ENCODE data around the gene ALLC.

Gene ALLC

DNA sequence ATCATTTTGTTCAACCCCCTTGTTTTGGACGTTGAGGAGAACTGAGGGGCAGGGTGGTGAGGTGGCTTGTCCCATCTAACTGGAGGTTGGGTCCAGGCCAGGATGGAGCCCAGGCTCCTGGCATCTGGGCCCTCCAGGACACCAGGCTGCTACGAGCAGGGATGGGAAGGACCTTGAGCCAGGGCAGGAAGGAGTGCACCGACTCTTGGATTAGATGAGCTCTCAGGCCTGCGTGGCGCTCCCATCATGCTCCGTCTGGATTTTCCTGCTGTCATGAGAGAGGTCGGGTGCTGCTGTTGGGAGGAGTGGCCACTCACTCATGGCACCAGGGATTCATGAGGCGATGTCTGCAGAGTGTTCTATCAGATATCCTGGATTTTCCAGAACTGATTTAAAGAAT lies 18.3 kb upstream of the ALLC start:
- DNase-seq (ENCODE audit: low spot score), result no peak

DNA sequence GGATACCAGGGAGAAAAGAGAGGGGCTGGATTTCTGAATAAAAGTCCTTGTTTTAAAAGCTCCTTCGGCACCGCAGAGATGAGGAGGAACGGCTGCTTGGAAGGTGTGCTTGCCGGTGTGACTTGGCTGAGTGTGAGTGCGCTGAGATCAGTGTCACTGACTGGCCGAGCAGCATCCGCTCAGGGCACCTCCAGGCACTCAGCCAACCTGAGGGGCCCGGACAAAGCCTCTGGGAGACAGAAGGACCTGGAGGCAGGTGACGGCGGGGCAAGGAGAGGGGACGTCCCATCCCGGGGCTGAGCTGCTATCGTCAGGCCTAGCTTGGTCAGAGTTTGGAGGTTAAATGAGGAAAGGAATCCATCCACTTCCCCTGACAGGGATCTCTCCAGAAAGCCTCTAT lies 16.8 kb upstream of the ALLC start:
- DNase-seq (ENCODE audit: low spot score), result no peak

DNA sequence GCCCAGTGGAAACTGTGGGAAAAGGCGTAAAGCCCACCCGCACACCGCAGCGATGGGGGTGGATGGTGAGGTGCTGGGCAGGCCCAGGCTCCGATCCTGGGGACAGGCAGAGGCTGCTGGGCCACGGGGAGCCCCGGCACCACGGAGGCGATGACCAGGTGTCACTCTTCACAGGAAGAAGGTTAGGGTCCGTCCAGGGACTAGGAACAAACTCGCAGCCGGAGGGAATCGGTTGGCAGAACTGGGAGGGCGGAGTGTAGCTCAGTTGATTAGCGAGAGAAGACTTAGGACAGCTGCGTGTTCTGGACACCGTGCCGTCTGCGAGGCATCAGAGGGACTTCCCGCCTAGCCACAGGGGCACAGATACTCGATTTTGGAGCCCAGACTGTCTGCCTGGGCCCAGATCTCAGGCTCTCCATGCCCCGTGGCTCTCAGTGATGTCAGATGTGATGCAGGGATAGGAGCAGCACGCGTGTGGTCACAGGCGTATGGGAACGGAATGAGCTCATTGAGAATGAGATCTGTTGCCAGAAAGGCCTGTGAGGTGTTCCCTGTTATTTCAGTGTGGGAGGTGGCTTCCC lies 16.1 kb upstream of the ALLC start:
- no peak for DNase-seq (ENCODE audit: low spot score)

DNA sequence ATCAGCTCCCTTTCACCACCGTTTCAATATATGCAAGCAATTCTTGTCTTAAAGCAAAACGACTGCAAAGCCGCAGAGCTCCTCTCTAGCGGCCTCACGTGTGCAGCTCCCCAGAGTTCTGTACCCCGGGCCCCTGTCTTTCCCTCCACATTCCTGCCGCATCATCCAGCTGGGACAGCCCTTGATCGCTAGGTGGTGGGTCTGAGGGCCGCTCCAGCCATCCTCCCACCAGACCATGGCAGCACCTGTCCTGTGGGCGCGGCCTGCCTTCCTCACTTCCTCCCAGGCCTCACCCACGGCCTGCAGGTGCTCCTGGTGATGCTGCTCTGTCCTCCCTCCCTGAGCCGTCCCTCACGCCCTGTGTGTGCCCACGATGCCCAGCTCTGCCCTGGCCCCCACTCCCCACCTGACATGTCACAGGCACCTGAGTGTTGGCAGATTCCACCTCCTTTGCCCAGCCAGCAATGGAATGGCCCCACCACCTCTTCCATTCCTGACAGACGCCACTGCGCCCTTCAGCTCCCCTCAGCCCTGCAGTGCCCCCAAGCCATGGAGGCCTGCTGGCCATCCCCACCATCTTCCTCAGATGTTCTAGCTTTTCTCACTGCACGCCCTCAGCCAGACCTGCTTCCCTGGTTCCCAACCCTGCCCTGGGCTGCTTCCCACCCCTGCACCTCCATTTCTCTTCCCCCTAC lies 15.3 kb upstream of the ALLC start:
- DNase-seq (ENCODE audit: low spot score), result no peak

DNA sequence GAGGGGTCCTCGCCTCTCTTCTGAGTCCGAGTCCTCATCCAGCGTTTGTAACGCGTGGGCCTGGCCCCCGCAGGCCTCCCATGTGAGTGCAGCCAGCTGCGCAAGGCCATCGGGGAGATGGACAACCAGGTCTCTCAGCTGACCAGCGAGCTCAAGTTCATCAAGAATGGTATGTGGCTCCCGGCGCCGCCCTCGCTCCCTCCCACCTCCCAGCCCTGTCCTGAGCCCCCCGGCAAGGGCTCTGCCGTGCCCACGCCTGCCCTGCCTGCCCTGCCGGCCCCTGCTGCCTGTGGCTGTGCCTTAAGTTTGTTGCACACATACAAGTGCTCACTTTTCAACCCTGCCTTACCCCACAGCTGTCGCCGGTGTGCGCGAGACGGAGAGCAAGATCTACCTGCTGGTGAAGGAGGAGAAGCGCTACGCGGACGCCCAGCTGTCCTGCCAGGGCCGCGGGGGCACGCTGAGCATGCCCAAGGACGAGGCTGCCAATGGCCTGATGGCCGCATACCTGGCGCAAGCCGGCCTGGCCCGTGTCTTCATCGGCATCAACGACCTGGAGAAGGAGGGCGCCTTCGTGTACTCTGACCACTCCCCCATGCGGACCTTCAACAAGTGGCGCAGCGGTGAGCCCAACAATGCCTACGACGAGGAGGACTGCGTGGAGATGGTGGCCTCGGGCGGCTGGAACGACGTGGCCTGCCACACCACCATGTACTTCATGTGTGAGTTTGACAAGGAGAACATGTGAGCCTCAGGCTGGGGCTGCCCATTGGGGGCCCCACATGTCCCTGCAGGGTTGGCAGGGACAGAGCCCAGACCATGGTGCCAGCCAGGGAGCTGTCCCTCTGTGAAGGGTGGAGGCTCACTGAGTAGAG lies 14.4 kb upstream of the ALLC start:
- DNase-seq (ENCODE audit: low spot score), result no peak

DNA sequence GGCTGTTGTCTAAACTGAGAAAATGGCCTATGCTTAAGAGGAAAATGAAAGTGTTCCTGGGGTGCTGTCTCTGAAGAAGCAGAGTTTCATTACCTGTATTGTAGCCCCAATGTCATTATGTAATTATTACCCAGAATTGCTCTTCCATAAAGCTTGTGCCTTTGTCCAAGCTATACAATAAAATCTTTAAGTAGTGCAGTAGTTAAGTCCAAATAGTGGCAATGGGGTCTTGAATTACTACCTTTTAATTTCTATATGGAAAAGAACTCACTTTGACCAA lies 13.8 kb upstream of the ALLC start:
- DNase-seq (ENCODE audit: low spot score), result no peak

DNA sequence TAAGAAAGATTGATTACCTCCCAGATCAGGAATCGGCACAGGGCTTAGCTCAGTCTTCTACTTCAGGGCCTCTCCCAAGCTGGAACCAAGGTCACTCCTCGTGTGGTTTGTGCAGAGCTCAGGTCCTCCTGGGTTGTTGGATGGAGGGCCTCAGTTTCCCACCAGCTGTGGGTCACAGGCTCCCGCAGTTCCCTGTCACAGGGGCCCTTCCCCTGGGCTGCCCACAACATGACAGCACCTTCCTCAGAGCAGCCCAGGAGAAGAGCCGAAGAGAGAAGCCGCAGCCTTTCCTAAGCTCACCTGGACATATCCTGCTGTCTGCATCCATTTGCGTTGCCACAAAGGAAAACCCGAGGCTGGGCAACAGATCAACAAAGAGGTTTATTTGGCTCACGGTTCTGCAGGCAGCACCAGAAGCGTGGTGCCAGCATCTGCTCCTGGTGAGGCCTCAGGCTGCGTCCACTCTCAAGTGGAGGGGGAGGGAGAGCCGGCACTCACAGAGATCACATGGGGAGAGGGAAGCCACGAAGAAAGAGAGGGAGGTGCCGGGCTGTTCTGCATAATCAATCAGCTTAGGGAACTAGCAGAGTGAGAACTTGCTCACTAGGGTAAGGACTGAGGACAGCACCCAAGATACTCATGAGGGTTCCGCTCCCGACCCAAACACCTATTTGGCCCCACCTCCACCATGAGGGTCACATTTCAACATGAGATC lies 13.0 kb upstream of the ALLC start:
- DNase-seq (ENCODE audit: low spot score), result no peak

DNA sequence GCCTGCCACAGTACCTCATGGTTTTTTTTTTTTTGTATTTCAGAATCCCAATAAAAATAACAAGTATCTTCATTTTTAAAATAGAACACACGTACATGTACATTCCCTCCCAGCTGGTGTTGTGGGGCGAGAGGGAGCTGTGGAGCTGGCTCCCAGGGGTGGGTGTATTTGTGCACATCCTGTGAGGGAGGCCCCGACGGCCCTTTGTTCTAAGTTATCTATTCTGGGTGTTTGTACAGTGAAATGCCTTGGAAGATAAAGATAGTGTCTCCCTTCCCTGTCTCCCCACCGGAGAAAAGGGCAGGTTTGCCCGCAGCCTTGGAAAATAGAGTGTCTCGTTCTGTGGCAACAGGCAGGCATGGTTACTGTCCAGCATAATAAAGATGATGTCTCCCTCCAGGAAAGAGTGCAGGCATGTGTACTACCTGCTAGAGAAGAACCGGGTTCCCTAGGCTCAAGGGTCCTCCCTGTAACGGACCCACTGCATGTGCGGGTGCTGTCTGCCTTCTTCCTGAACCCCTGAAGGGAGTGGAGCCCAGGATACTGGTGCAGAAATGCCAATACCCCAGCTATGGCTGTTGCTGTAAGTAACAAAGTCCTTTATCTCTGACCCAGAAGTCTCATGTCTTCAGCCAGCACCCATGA lies 12.1 kb upstream of the ALLC start:
- no peak for DNase-seq (ENCODE audit: low spot score)

DNA sequence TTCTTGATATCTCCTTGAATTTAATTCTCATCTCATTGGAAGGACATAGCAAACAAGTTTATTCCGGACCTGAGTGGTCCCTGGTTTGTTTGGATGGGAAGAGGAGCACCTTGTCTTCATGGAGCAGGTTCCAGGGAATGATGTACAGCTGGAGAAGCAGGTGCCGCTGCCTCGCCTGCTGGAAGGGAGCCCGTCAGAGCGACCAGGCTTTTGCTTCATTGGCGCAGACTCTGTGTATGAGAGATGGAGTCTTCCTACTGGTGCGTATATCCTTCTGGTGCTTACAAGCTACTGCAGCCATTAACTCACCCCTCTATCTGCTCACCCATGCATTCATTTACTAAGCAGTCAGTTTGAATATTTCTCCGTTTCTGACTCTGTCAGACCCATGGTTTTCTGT lies 11.6 kb upstream of the ALLC start:
- DNase-seq (ENCODE audit: low spot score), result no peak

DNA sequence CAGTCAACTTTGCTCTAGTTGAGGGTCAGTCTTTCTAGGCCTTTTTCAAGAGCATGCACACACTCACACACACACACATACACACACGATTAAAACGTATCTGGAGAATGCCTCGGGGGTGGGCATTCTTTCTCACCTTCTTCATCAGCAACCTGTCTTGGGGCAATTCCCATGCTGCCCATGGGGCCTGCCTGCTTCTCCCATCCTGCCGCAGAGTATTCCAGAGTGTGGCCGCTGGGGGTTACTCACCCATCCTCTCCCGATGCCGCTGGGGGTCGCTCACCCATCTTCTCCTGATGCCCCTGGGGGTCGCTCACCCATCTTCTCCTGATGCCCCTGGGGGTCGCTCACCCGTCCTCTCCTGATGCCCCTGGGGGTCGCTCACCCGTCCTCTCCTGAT lies 10.8 kb upstream of the ALLC start:
- DNase-seq (ENCODE audit: low spot score), result no peak

DNA sequence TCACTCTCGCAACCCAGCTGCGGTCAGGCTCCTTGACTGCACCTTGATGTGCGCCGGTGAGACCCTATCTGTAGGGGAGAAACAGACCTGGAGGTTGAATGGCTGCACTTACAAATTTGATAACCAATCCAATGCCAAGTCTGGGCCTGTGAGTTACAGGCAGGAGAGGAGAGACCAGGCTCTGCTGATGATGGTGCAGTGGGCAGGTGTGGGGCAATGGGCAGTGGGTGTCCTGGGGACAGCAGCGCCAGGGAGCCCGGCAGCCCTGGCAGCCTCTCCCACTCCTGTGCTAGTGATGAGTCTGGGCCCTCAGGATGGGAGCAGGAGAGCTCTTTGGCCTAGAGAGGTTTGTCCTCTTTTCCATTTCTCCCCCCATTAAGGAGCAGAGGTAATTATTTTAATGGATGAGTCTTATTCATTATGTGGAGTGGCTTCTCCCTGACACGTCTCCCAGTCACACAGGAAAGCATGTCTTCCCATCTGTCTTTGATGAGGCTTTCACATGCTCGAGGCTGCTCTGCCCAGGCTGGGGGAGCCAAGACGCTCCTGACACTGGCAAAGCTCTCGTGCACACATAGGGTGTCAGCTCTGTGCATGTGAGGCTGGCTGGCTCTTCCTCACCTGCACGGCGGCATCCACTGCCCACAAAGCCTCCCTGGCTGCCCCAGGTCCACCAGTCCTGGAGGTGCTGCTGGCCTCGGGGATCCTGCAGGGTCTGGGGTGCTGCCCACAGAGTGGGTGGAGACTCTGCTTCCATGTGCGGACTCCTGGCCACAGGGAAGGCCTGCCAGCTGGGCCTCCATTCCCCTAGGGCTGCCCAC lies 10.0 kb upstream of the ALLC start:
- no peak for DNase-seq (ENCODE audit: low spot score)

DNA sequence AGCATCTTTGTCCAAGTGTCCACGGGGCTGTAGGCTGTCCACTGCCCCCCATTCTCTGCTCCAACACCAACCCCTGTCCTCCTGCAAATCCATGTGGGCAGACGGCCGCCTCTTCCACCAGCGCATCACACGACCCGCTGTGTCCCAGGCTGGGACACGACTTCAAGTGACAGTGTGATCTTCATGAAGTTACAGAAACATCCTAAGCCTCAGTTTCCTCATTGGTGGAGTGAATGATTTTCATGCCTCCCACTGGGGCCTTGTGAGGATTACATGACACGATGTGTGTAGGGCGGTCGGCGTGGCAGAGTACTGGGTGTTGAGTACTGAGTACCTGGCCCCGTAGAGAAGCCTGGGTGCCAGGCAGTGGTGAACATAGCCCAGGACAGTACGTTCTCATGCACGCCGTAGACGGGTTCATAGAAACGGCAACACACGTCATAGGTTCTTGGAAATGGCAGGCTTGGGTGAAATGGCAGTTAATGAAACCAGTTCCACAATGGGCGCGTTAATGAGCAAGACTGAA lies 9.3 kb upstream of the ALLC start:
- no peak for DNase-seq (ENCODE audit: low spot score)

DNA sequence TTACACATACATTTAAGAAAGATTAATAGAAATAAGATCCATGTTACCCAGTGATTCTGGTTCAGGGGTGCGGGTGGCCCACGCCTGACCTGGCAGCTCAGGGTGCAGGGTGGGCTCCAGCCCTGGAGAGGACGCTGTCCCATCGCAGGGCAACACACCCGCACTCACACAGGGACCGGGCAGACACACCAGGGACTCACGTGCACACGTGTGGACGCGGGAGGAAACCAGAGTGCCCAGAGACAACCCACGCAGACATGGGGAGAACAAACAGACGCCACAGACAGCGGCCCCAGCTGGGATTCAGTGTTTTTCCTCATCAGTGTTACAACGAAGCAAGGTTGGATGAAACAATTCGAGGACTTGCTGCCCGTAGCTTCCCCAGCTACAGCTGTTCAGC lies 8.4 kb upstream of the ALLC start:
- DNase-seq (ENCODE audit: low spot score), result no peak

DNA sequence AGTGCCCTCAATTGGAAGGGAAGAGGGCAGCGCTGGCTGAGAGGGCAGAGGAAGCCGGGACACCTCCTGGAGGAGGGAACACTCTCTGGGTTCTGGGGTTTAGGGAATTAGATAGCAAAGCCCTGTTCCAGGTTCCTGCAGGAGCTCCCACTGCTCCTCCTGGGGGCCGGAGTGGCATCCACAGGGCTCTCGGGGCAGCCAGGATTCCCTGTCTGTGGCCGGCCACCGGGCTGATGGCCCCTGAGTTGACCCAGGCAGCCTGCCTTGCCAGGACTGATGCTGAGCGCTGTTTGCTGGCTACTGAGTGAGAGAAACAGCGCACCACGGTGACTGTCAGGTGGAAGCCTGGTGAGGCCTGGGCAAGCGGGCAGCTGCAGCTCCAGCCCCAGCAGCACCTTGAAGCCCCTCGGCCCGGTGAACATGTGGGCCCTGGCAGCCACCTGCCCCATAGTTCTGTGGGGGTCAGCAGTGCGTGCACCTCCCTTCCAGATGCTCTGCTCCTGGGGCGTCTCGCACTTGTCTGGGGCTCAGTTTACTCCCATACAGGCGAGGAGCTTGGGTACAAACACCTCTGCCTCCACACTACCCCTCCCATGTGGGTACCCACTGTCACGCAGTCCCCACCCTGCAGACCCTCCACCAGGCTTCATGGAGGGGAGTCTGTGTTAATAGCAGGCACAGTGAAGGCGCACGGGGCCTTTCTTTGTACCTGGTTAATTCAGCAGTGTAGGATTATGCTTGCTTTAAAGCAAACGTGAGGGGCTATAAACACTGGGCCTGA lies 7.7 kb upstream of the ALLC start:
- no peak for DNase-seq (ENCODE audit: low spot score)

DNA sequence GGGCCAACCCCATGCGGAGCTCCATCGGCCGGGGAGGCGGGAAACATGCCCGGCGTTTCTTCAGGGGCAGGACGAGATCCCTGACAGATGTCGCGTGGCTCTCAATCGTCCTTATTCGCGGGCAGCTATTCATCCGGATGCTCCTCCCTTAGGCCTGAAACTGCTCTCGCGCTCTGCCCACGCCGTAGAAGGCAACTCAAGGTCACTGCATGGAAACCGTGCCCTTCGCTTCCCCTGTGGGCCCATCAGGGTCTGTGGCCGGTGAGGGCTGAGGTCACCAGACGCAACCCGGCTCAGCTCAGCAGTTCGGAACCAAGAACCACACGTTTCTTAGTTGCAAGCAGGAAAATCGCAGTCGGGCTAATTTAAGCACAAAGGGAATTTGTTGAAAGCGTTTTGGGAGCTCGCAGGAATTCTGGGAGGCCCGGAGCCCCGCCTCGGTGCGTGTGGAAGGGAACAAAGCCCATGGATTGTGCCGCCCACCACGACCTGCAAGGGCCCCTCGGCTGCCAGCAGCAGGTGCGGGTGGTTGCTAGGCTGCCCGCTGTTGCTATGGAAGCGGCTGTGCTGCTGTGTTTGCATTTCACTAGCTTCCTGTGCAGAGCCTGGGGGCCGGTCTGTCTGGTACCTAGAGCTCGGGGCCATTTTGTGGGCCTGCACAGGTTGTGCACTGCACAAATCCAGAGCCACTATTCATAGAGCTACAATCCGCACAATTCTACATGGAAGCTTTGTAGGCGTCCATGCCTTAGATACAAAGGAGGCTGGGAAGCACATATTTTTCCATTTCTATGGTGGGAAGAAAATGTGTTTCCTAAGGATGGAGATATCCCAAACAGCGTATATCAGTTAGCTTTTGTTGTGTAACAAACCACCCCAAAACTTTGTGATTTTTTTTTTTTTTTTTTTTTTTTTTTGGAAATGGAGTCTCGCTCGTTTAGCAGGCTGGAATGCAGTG lies 6.0 kb upstream of the ALLC start:
- DNase-seq (ENCODE audit: low spot score), result peak; percentile 68

DNA sequence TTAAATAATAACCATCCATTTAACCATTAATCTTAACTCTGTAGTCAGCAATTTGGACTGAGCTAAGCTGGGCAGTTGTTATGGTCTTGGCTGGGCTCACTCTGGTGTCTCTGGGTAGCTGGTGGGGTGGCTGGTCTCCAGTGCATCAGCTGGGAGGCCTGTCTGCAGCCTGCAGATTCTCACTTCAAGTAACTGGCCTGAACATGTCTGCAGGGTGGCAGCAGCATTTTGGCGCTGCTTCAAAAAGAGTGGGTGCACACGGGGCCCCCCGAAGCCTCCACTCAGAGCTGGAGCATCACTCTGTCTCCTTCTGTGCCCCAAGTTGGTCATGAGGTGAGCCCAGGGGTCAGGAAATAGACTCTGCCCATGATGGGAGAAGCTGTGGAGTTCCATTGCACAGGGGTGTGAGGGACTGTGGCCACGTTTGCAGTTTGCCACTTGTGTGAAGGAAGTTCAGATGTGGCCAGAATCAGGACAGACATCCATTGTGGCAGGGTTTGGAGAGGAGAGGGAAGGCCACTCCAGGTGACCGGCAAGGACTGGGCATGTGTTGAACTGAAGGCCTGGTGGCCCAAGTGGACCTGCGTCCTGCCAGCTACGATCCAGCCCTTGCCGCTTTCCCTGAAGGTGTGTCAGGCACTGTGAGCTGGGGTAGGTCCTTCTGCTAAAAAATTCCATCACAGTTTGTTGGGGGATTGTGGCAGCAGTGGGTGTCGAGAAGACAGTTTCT lies 4.9 kb upstream of the ALLC start:
- DNase-seq (ENCODE audit: low spot score), result no peak

DNA sequence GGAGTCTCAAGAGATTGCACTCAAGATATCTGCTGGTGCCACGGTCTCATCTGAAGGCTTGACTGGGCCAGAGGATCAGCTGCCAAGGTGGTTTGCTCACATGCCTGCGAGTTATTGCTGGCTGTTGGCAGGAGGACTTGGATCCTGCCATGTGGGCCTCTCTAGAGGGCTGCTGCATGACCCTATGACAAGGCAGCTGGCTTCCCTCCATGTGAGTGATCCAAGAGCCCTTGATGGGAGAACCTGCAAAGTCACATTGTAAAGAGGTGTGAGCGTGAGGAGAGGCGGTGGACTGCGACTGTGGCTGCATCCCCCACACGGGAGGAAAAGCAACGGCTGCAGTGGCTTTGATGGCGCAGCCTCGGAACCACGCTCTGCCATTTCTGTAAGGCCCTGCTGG lies 4.0 kb upstream of the ALLC start:
- DNase-seq (ENCODE audit: low spot score), result no peak

DNA sequence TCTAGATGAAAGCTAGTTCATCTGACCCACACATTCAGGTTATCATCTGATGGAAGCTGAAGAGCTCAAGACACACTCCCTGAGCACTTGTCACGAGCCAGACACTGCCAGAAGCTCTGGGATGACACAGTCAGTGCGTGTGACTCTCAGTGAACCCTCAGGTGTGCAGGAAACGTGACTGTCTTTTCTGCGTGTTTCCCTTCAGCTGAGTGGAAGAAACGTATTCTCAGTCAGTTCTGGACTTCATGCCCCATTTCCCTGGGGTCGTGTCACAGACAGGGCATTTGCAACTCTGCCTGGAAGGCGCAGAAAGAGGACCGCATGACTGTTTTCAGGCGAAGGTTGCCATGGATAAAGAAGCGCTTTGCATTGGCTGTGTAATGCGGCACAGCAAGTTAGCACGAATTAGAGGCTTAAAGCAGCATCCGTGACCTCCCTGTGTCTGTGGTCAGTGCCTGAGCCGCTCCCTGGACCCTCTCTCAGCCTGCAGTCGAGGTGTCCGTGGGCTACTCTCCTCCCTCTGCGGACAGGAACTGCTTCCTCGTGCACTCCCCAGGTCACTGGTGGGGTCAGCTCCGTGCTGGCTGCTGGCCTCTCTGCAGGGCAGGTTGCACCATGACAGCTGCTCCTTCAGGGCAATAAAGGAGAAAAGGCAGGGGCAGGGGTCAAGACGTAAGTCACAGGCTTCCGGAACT lies 3.3 kb upstream of the ALLC start:
- no peak for DNase-seq (ENCODE audit: low spot score)

Measured in CD4-positive, alpha-beta T cell treated with Interleukin-6 at 100 ng/mL for 8 hours (primary cell).